Suprapubic skin (tissue), 4 donors: ENCODE results near the gene ARHGEF28. TPM values are rescaled to one million over a fixed set of nuclear protein-coding genes. Genes with fewer than 3 reads are reported as not detected.

ENCODE experiments used
- DNase-seq, 2 donors: peaks; one replicate each; pipeline ENCODE4 v3.0.0-alpha.2; 2019; ENCODE audit warnings: low spot score in 2 of 2
- H3K27ac ChIP-seq: fragments of 200-600 bp; sonication (generic); one replicate; pipeline ENCODE4 v1.5.1; 2019
- H3K27me3 ChIP-seq: fragments of 200-600 bp; sonication (generic); one replicate; pipeline ENCODE4 v1.5.1; 2019
- H3K36me3 ChIP-seq: fragments of 200-600 bp; sonication (generic); one replicate; pipeline ENCODE4 v1.5.1; 2019
- H3K4me1 ChIP-seq: fragments of 200-600 bp; sonication (generic); one replicate; pipeline ENCODE4 v1.5.1; 2019
- H3K4me3 ChIP-seq: fragments of 200-600 bp; sonication (generic); one replicate; pipeline ENCODE4 v1.5.1; 2019; ENCODE audit warnings: mild to moderate bottlenecking
- H3K9me3 ChIP-seq: fragments of 200-600 bp; sonication (generic); one replicate; pipeline ENCODE4 v1.5.1; 2019
- EP300 ChIP-seq: sonication (generic); formaldehyde crosslinking; IDR thresholded peaks from one replicate; pipeline ENCODE4 v1.6.1; 2017; ENCODE audit warnings: antibody characterized with exemption
- POLR2A ChIP-seq, 2 donors: fragments of 450-650 bp; IDR thresholded peaks; one replicate each; pipeline ENCODE4 v1.6.1; 2017; ENCODE audit warnings: antibody characterized with exemption in 2 of 2, mild to moderate bottlenecking in 2 of 2, moderate library complexity in 2 of 2
- POLR2AphosphoS5 ChIP-seq, 3 donors: sonication (generic); formaldehyde crosslinking; IDR thresholded peaks; one replicate each; pipeline ENCODE4 v1.6.1; 2017; ENCODE audit warnings: antibody characterized with exemption in 3 of 3
- WGBS: methylation state at CpG from one replicate; pipeline ENCODE4 v1.1.5; 2018; 5-methylcytosine and 5-hydroxymethylcytosine counted together
- total RNA-seq, 4 donors: library from RNA; depleted of rRNA; stranded (reverse); fragments of >200 nt; gene quantifications; one replicate each; pipeline ENCODE4 v1.1.0, GENCODE V29; 2016
- TF ChIP-seq, protein P1 (sequence below), 2 donors: fragments of 200-600 bp in 1 of 2; fragments of 450-650 bp in 1 of 2; sonication (generic) in 1 of 2; IDR thresholded peaks; one replicate each; pipeline ENCODE4 v1.5.1; 2016 to 2019; ENCODE audit warnings: antibody characterized with exemption in 2 of 2, mild to moderate bottlenecking in 1 of 2, moderate library complexity in 1 of 2

The ARHGEF28 gene, protein sequence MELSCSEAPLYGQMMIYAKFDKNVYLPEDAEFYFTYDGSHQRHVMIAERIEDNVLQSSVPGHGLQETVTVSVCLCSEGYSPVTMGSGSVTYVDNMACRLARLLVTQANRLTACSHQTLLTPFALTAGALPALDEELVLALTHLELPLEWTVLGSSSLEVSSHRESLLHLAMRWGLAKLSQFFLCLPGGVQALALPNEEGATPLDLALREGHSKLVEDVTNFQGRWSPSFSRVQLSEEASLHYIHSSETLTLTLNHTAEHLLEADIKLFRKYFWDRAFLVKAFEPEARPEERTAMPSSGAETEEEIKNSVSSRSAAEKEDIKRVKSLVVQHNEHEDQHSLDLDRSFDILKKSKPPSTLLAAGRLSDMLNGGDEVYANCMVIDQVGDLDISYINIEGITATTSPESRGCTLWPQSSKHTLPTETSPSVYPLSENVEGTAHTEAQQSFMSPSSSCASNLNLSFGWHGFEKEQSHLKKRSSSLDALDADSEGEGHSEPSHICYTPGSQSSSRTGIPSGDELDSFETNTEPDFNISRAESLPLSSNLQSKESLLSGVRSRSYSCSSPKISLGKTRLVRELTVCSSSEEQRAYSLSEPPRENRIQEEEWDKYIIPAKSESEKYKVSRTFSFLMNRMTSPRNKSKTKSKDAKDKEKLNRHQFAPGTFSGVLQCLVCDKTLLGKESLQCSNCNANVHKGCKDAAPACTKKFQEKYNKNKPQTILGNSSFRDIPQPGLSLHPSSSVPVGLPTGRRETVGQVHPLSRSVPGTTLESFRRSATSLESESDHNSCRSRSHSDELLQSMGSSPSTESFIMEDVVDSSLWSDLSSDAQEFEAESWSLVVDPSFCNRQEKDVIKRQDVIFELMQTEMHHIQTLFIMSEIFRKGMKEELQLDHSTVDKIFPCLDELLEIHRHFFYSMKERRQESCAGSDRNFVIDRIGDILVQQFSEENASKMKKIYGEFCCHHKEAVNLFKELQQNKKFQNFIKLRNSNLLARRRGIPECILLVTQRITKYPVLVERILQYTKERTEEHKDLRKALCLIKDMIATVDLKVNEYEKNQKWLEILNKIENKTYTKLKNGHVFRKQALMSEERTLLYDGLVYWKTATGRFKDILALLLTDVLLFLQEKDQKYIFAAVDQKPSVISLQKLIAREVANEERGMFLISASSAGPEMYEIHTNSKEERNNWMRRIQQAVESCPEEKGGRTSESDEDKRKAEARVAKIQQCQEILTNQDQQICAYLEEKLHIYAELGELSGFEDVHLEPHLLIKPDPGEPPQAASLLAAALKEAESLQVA (N-terminal part only)
- total RNA-seq, result 100 to 1,000 TPM in 1 of 4 donors, 10 to 100 TPM in 3; 25.6 to 104 (median 39.1) TPM

DNA sequence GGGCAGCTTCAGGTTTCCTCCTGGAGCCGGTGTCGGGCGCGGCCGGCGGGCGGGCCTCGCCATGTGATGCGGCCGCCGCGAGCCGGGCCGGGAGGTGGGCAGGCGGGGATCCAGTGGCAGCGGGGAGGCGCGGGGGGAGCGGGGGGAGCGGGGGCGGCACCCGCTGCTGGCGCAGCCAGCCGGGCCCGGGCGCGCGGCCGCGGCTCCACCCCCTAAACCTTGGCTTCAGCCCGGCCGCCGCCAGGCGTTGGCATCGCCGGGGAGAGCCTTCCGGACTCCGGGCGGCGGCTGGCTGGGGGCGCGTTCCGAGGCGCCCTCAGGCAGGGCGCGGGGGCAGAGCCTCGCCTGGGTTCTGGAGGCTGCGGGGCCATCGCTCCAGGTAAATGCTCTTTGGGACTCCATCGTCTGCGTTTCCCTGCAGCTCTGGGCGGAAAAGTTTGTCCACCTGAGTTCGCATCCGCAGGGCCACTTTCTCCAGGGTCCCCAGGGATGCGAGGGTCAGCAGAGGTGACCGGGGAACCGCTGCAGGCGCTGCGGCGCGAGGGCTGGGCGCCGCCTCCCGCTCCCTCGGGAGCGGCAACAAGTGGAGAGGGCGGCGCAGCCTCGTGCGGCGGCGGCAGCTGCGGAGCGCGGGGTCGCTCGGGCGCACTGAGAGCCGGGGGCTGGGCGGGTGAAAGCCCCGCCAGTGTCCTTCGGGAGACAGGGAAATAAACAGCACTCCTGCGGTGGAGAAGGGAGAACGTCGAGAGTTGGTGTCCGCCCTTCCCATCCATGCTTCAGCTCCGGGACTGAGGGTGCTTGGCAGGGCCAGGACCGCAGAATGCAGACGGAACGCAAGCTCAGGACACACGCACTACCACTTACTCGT, at the start of gene ARHGEF28:
Gene ARHGEF28, plus strand, starts transcription at position 253 of the 868 bp plus-strand sequence. CDS start 58,656 bp downstream, outside the sequence.
- no peaks in the 10 kb centered on the region for H3K27me3 ChIP-seq
- TF ChIP-seq POLR2A (IDR thresholded peaks at IDR 0.05), result peak in 1 of 2 donors; percentile 22
- no peak for TF ChIP-seq POLR2AphosphoS5 (IDR thresholded peaks at IDR 0.05)
- TF ChIP-seq, protein P1, sequence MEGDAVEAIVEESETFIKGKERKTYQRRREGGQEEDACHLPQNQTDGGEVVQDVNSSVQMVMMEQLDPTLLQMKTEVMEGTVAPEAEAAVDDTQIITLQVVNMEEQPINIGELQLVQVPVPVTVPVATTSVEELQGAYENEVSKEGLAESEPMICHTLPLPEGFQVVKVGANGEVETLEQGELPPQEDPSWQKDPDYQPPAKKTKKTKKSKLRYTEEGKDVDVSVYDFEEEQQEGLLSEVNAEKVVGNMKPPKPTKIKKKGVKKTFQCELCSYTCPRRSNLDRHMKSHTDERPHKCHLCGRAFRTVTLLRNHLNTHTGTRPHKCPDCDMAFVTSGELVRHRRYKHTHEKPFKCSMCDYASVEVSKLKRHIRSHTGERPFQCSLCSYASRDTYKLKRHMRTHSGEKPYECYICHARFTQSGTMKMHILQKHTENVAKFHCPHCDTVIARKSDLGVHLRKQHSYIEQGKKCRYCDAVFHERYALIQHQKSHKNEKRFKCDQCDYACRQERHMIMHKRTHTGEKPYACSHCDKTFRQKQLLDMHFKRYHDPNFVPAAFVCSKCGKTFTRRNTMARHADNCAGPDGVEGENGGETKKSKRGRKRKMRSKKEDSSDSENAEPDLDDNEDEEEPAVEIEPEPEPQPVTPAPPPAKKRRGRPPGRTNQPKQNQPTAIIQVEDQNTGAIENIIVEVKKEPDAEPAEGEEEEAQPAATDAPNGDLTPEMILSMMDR (IDR thresholded peaks at IDR 0.05), result no peak
- no peak for TF ChIP-seq EP300
- no peaks in the 10 kb centered on the region for H3K36me3 ChIP-seq
- H3K4me3 ChIP-seq, result peak within 1 kb of the TSS; percentile 72
- no peaks in the 10 kb centered on the region for H3K9me3 ChIP-seq
- WGBS, result no CpG with 5 or more reads among the region's 92 CpGs
- peak within 1 kb of the TSS; percentile 90 for H3K27ac ChIP-seq
- peak in 1 of 2 donors; percentile 68 for DNase-seq
- peaks cover 17% of the 10 kb centered on the region for H3K4me1 ChIP-seq

DNA sequence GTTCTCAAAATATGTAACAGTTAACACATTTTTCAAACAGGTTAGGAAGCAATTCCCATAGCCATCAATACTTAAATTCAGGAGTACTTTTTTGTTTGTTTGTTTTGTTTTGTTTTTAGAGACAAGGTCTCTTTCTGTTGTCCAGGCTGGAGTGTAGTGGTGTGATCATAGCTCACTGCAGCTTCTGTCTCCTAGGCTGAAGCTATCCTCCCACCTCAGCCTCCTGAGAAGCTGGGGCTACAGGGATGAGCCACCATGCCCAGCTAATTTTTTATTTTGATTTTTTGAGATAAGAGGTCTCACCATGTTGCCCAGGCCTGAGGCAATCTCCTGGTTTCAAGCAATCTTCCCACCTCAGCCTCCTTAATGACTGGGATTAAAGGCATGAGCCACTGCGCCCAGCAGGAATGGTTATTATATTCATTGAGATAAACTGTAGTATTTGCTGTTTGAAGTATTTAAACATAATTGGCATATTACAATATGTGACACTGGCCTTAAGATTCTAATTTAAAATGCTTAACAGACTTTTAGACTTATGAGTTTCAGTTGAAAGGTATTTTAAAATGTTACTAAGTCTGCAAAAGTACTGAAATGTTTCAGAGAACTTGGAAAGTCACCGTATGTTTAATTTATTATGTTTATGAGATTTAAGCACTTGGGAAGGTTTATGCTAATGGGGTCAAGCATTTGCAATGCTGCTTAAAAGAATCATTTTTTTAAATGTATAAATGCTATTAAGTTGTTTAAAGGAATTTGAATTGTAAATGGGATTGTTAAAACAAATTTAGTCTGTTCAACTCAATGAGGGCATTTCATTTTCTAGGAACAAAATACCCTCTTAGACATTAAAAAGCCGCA, 43.5 kb upstream of the ARHGEF28 start:
- Histone ChIP-seq H3K36me3 (peaks cover 42% of the 10 kb centered on the region), H3K9me3 (no peaks in the 10 kb centered on the region), H3K4me1 (no peaks in the 10 kb centered on the region), H3K27me3 (no peaks in the 10 kb centered on the region), H3K4me3 (no peak overlapping the region), H3K27ac (no peak overlapping the region)
- TF ChIP-seq, protein P1 (IDR thresholded peaks at IDR 0.05), result no peak
- TF ChIP-seq POLR2AphosphoS5 (IDR thresholded peaks at IDR 0.05), result no peak
- TF ChIP-seq POLR2A (IDR thresholded peaks at IDR 0.05), result no peak
- no peak for TF ChIP-seq EP300
- no peak for DNase-seq
- 62% methylated on average over 3 of the region's 3 CpGs for WGBS

DNA sequence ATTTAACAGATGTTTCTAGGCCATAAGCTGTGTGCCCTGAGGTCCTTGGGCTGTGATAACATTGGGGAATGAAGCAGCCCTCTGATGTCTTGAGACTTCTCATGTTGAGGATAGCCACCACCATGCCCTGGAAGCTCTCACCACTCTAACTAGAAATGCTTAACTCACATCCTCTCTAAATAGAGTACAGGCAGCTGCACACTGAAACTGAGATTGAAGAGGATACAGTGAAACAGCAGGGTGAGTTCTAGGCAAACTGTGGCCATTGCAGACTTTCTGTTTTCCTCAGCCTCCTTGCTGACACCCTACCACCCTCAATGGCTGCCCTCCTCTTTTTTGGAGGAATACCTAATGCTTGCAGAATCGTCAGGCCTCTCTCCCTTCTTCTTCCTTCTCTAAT, 38.1 kb upstream of the ARHGEF28 start:
- no peak for DNase-seq
- TF ChIP-seq, protein P1 (IDR thresholded peaks at IDR 0.05), result no peak
- TF ChIP-seq EP300 (no peak), POLR2A (IDR thresholded peaks at IDR 0.05) (no peak), POLR2AphosphoS5 (IDR thresholded peaks at IDR 0.05) (no peak)
- Histone ChIP-seq H3K27me3 (no peaks in the 10 kb centered on the region), H3K9me3 (no peaks in the 10 kb centered on the region), H3K4me3 (no peak overlapping the region), H3K27ac (no peak overlapping the region), H3K36me3 (no peaks in the 10 kb centered on the region), H3K4me1 (no peaks in the 10 kb centered on the region)
- WGBS, result 50% methylated on average over 1 of the region's 1 CpG

DNA sequence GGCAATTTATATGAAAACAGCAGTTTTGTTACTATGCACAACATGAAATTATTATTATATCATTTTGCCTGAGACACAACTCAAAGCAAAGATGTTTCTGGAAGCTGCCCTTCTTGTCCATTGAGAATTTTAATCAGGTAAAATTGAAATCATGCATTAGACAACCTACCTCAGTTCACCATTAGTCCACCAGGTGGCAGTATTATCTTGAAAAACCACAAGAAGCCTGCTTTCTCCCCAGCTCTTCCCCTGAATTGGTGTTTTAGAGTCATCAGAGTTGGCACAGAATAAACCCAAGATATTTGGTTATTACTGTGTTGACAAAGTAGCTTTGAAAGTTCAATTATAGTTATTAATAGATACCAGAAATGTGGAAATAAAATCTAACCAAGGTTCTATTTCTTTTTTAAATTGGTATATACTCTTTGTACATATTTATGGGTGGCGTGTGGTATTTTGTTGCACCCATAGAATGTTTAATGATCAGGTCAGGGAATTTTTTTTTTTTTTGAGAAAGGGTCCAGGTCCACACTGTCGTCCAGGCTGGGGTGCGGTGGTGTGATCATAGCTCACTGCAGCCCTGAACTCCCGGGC, 34.8 kb upstream of the ARHGEF28 start:
- H3K4me3 ChIP-seq, result no peak overlapping the region
- H3K4me1 ChIP-seq, result no peaks in the 10 kb centered on the region
- no peak for DNase-seq
- no peaks in the 10 kb centered on the region for H3K9me3 ChIP-seq
- WGBS, result 62% methylated on average over 4 of the region's 4 CpGs
- H3K27ac ChIP-seq, result no peak overlapping the region
- H3K27me3 ChIP-seq, result no peaks in the 10 kb centered on the region
- TF ChIP-seq, protein P1 (IDR thresholded peaks at IDR 0.05), result peak; percentile 67 to 96
- TF ChIP-seq EP300, result no peak
- no peaks in the 10 kb centered on the region for H3K36me3 ChIP-seq
